Mucosa of gallbladder (tissue), 1 donor: ENCODE measurements around the gene NEURL3. TPM values are rescaled to one million over a fixed set of nuclear protein-coding genes. Genes with fewer than 3 reads are reported as not detected.
"Not testable (repeated sequence)": the region's sequence is repeated elsewhere in the genome, so short reads cannot be mapped to it uniquely, and the experiment has no call there.

Experiments used
- DNase-seq: peaks from one replicate; pipeline ENCODE4 v3.0.0-alpha.2; 2020; ENCODE audit warnings: low spot score
- total RNA-seq: library from RNA; stranded (reverse); gene quantifications from one replicate; pipeline ENCODE4 v1.2.1, GENCODE V29; 2021
- donor health status: DM: no; HTN: no; CAD: no.

NEURL3 gene
- 3.7 TPM for total RNA-seq

GRCh38 chr2:96505231-96505889 lies at the start of gene NEURL3:
TSS of gene NEURL3 (minus strand) at chr2:96505357. CDS start at chr2:96505286, 71 bp downstream.
- peak; percentile 62 for DNase-seq

GRCh38 chr2:96554293-96555145 lies 49.4 kb upstream of the NEURL3 start:
- DNase-seq = peak; percentile 59

GRCh38 chr2:96553957-96554292 lies 48.8 kb upstream of the NEURL3 start:
- not testable (repeated sequence) for DNase-seq

- no peak for DNase-seq
Measured at GRCh38 chr2:96553176-96553956, 48.2 kb upstream of the NEURL3 start.

- DNase-seq = no peak
Measured at GRCh38 chr2:96552315-96553175, 47.4 kb upstream of the NEURL3 start.

- no peak for DNase-seq
Measured at GRCh38 chr2:96551605-96552314, 46.6 kb upstream of the NEURL3 start.

- no peak for DNase-seq
Measured at GRCh38 chr2:96550787-96551604, 45.8 kb upstream of the NEURL3 start.

GRCh38 chr2:96549967-96550786 lies 45.0 kb upstream of the NEURL3 start:
- no peak for DNase-seq

- DNase-seq = no peak
Measured at GRCh38 chr2:96549466-96549785, 44.3 kb upstream of the NEURL3 start.

GRCh38 chr2:96548558-96549465 lies 43.7 kb upstream of the NEURL3 start:
- no peak for DNase-seq

GRCh38 chr2:96547731-96548171 lies 42.6 kb upstream of the NEURL3 start:
- DNase-seq = no peak

GRCh38 chr2:96547203-96547641 lies 42.1 kb upstream of the NEURL3 start:
- DNase-seq = no peak

- no peak for DNase-seq
Measured at GRCh38 chr2:96546797-96547196, 41.6 kb upstream of the NEURL3 start.

GRCh38 chr2:96546321-96546720 lies 41.2 kb upstream of the NEURL3 start:
- no peak for DNase-seq

GRCh38 chr2:96542357-96542977 lies 37.3 kb upstream of the NEURL3 start:
- no peak for DNase-seq

- DNase-seq = no peak
Measured at GRCh38 chr2:96541398-96542152, 36.4 kb upstream of the NEURL3 start.

- no peak for DNase-seq
Measured at GRCh38 chr2:96540136-96540535, 35.0 kb upstream of the NEURL3 start.
